GM12878 (cell line): ENCODE measurements around the gene SAMSN1.

Experiments
- MXI1 ChIP-seq: fragments of 150-350 bp; IDR thresholded peaks from 2 replicates; pipeline ENCODE4 v1.6.1; 2011; ENCODE audit warnings: low read depth, mild to moderate bottlenecking, inconsistent platforms, low read length, improper control_type of control experiment
- TF ChIP-seq, protein P1 (sequence below): IDR thresholded peaks from 2 replicates; pipeline ENCODE4 v1.6.1; 2011; ENCODE audit warnings: borderline replicate concordance, low read depth, mild to moderate bottlenecking, moderate library complexity, mixed read lengths, low read length; ENCODE audit not compliant: insufficient read depth; ENCODE audit errors: extremely low read length
- TF ChIP-seq, protein P2 (sequence below): IDR thresholded peaks from 2 replicates; pipeline ENCODE4 v1.6.1; 2012; ENCODE audit warnings: low read depth, low read length, improper control_type of control experiment
- TF ChIP-seq, protein P3 (sequence below): IDR thresholded peaks from 2 replicates; pipeline ENCODE4 v1.6.1; 2012; ENCODE audit warnings: low read depth, low read length, improper control_type of control experiment
- TF ChIP-seq, protein P4 (sequence below), 3 experiments: IDR thresholded peaks in 2 of 3; conservative IDR thresholded peaks in 1 of 3; 2 replicates each; pipeline ENCODE4 v1.5.1; 2011; ENCODE audit warnings: low read depth in 3 of 3, low read length in 3 of 3, mild to moderate bottlenecking in 3 of 3, control low read depth in 2 of 3, moderate library complexity in 2 of 3, inconsistent platforms in 1 of 3, mixed read lengths in 1 of 3; ENCODE audit not compliant: control insufficient read depth in 2 of 3, insufficient read depth in 1 of 3; ENCODE audit errors: extremely low read depth in 1 of 3

DNA sequence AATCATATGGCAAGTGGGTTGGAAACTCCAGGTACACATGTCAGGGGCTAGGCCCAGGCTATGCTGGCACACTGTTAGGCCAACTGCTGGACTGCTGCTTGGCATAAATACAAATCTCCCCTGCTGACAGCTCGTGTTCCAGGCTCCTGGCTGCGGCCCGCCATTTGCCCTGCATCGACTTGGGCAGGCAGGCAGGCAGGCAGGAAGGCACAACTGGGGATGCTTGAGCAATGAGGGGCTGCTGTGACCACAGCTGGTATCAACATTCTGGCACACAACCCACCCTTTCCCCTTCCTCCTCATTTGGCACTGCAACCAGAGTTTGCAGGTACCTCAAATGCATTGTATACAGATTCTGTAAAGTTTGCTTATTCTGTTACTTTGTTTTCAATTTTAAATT is 53.2 kb downstream of the SAMSN1 start:
- TF ChIP-seq, protein P1, sequence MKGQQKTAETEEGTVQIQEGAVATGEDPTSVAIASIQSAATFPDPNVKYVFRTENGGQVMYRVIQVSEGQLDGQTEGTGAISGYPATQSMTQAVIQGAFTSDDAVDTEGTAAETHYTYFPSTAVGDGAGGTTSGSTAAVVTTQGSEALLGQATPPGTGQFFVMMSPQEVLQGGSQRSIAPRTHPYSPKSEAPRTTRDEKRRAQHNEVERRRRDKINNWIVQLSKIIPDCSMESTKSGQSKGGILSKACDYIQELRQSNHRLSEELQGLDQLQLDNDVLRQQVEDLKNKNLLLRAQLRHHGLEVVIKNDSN, result no peak
- TF ChIP-seq MXI1, result no peak
- TF ChIP-seq, protein P2, sequence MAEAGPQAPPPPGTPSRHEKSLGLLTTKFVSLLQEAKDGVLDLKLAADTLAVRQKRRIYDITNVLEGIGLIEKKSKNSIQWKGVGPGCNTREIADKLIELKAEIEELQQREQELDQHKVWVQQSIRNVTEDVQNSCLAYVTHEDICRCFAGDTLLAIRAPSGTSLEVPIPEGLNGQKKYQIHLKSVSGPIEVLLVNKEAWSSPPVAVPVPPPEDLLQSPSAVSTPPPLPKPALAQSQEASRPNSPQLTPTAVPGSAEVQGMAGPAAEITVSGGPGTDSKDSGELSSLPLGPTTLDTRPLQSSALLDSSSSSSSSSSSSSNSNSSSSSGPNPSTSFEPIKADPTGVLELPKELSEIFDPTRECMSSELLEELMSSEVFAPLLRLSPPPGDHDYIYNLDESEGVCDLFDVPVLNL, result no peak
- TF ChIP-seq, protein P3, sequence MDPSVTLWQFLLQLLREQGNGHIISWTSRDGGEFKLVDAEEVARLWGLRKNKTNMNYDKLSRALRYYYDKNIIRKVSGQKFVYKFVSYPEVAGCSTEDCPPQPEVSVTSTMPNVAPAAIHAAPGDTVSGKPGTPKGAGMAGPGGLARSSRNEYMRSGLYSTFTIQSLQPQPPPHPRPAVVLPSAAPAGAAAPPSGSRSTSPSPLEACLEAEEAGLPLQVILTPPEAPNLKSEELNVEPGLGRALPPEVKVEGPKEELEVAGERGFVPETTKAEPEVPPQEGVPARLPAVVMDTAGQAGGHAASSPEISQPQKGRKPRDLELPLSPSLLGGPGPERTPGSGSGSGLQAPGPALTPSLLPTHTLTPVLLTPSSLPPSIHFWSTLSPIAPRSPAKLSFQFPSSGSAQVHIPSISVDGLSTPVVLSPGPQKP, result no peak
- TF ChIP-seq, protein P4, sequence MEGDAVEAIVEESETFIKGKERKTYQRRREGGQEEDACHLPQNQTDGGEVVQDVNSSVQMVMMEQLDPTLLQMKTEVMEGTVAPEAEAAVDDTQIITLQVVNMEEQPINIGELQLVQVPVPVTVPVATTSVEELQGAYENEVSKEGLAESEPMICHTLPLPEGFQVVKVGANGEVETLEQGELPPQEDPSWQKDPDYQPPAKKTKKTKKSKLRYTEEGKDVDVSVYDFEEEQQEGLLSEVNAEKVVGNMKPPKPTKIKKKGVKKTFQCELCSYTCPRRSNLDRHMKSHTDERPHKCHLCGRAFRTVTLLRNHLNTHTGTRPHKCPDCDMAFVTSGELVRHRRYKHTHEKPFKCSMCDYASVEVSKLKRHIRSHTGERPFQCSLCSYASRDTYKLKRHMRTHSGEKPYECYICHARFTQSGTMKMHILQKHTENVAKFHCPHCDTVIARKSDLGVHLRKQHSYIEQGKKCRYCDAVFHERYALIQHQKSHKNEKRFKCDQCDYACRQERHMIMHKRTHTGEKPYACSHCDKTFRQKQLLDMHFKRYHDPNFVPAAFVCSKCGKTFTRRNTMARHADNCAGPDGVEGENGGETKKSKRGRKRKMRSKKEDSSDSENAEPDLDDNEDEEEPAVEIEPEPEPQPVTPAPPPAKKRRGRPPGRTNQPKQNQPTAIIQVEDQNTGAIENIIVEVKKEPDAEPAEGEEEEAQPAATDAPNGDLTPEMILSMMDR (IDR thresholded peaks at IDR 0.05 in 2 of 3, conservative IDR thresholded peaks at IDR 0.05 in 1 of 3; ENCODE audit: control insufficient read depth in 2 of 3, extremely low read depth in 1 of 3, insufficient read depth in 1 of 3, low read depth in 3 of 3, low read length in 3 of 3), result no peak
